Renal cortex interstitium (tissue), 11 donors: ENCODE data around the gene TRAFD1. TPM values are rescaled to one million over a fixed set of nuclear protein-coding genes. Genes with fewer than 3 reads are reported as not detected.
A peak's percentile ranks its signal among the peaks of the same experiment; 100 is the strongest.
"Not testable (repeated sequence)": the region's sequence is repeated elsewhere in the genome, so short reads cannot be mapped to it uniquely, and the experiment has no call there.

ENCODE experiments used
- DNase-seq, 11 donors: peaks; one replicate each; pipeline ENCODE4 v3.0.0-alpha.2; 2013; ENCODE audit warnings: low read depth in 9 of 11, low spot score in 4 of 11; ENCODE audit errors: extremely low read depth in 1 of 11
- polyA plus RNA-seq, 3 donors: library from polyadenylated mRNA; unstranded; fragments of 120-200 nt; gene quantifications; one replicate each; pipeline ENCODE4 v1.2.1, GENCODE V29; 2013; ENCODE audit not compliant: insufficient read length in 3 of 3

Gene TRAFD1
- polyA plus RNA-seq, 3 donors = 35.0 to 42.2 (median 39.0) TPM

DNA sequence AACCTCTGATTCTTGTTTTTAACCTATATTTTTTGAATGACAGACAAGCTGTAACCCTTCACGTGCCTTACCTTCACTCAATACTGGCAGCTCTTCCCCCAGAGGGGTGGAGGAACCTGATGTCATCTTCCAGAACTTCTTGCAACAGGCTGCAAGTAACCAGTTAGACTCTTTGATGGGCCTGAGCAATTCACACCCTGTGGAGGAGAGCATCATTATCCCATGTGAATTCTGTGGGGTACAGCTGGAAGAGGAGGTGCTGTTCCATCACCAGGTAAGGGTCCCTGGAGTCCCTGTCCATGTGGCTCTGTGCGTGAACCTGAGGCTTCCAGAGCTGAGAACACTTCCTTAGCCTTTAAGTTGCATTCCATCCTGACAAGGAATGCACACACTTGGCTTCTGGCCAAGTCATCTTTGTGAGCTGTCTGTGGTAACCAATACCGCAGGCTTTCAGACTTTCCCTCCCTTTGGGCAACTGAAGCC, 22.7 kb downstream of the TRAFD1 start:
- DNase-seq = no peak

DNA sequence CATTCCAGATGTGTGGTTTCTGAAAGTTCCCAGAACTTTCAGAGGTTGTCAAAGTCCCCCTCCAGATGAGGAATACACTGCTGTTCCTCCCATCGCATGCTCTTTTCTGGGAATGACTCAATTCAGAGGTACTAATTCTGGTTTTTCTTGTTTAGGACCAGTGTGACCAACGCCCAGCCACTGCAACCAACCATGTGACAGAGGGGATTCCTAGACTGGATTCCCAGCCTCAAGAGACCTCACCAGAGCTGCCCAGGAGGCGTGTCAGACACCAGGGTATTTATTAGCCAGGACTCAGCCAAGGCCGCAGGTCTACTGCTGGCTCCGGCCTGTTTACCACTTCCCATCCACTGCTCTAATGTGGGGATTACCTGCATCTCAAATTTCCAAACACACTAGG, 24.2 kb downstream of the TRAFD1 start:
- peak in 1 of 11 donors; percentile 55 for DNase-seq

DNA sequence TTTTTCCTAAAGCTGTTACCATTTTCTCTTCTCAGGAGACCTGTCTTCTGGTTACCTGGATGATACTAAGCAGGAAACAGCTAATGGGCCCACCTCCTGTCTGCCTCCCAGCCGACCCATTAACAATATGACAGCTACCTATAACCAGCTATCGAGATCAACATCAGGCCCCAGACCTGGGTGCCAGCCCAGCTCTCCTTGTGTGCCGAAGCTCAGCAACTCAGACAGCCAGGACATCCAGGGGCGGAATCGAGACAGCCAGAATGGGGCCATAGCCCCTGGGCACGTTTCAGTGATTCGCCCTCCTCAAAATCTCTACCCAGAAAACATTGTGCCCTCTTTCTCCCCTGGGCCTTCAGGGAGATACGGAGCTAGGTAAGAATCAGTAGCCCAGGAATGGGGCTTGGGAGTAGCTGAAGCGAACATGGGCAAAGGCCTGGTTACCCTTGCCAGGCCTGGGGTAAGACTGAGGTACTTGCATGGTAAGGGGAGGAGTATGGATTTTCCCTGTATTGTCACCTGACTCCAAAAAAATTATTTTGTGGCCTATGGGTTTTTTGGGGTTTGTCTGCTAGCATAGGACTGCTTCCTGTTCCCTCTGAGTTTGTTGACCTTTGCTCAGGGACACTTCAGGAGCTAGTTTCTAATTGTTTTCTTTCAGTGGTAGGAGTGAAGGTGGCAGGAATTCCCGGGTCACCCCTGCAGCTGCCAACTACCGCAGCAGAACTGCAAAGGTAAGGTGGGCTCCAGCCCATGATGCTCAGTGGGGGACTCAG, 26.6 kb downstream of the TRAFD1 start:
- no peak for DNase-seq

DNA sequence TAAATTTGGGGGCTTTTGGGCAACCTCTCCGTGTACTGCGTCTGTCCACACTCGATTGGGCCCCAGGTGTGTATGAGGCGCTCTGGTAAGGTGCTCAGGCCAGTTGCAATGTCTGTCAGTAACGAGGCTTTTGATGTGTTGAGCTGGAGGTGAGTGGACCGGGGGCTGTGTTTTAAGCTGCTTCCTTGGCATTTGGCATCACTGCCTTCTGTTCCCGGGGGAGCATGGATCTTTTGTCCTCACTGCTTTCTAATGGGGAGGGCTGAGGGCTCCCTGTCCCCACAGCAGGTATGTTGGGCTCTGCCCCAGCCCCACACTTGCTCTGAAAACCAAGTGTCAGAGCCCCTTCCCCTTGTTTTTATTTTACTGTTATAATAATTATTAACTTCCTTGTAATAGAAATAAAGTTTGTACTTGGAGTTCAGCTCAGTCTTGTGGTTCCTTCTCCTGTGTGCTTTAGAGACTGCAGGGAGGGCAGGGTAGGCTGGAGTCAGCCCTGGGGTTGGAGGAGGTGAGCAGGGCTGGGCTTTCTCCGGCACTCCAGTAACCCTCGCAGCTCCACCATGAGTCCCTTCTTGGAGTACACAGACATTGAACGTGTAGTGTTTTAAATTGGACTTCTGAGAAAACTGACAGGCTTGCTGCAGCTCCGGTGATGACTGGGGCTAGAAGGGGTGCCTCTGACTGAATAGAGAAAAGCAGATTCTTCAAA, 28.0 kb downstream of the TRAFD1 start:
- DNase-seq = no peak

DNA sequence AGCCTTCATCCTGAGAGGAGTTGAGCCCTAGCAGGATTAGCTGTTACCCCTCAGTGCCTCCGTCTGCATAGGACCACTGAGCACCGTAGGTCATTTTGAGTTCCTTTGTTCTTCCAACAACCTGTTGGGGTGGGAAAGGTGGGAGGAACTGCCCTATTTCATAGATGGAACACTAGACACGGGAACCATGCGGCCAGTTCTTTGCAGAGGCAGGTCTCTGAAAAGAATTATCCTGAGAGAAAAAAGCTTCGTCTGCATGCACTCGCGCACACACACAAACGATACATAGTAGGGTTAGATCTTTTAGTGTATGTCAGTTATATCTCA, 28.5 kb downstream of the TRAFD1 start:
- peak in 2 of 11 donors; percentile 25 to 30 for DNase-seq

DNA sequence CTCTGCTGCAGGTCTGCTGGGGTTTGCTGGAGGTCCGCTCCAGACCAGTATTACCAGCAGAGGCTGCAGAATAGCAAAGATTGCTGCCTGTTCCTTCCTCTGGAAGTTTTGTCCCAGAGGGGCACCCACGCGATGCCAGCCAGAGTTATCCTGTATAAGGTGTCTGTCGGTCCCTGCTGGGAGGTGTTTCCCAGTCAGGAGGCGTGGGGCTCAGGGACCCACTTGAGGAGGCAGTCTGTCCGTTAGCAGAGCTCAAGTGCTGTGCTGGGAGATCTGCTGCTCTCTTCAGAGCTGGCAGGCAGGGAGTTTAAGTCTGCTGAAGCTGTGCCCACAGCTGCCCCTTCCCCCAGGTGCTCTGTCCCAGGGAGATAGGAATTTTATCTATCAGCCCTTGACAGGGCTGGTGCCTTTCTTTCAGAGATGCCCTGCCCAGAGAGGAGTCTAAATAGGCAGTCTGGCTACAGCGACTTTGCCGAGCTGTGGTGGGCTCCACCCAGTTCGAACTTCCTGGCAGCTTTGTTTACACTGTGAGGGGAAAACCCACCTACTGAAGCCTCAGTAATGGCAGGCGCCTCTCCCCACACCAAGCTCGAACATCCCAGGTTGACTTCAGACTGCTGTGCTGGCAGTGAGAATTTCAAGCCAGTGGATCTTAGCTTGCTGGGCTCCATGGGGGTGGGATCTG, 33.2 kb downstream of the TRAFD1 start:
- not testable (repeated sequence) for DNase-seq

DNA sequence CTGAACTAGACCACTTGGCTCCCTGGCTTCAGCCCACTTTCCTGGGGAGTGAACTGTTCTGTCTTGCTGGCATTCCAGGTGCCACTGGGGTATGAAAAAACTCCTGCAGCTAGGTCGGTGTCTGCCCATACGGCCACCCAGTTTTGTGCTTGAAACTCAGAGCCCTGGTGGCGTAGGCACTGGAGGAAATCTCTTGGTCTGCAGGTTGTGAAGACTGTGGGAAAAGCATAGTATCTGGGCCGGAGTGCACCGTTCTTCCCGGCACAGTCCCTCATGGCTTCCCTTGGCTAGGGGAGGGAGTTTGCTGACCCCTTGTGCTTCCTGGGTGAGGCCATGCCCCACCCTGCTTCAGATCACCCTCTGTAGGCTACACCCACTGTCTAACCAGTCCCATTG, 33.8 kb downstream of the TRAFD1 start:
- no peak for DNase-seq

DNA sequence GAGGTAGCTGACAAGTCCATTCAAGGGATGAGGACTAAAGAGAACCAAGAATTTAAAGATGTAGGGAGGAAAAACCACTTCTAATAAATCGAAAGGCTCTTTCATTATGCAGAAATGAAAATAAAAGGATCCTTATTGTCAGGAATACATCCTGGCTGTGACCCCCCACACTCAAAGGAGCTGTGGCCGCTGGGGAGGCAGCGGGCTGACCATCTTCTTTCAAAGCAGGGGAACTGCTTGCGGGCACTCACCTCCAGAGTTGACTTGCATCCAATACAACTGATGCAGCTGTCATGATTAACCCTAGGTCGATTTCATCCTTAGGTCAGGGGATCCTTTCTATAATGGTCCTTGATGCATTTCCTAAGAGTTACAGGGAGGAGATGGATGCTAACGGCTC, 35.3 kb downstream of the TRAFD1 start:
- DNase-seq = no peak

DNA sequence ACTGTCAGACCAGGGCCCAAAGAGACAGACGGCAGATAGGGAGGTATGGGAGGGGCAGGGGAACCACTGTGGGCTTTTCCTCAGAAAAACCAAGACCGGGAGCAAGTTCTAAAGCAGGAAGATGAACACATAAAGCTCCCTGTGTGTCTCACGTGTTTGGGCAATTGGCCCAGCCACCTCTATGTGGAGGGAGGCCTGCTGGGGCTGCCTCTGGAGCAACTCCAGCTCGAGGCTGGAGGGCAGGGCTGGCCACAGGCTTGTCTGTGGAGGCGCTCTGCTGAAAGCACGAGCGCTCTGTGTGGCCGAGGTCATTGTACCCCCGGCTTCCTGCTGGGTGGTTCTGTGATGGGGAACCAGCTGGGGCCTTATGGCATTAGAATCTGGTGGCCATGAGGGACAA, 36.4 kb downstream of the TRAFD1 start:
- no peak for DNase-seq

DNA sequence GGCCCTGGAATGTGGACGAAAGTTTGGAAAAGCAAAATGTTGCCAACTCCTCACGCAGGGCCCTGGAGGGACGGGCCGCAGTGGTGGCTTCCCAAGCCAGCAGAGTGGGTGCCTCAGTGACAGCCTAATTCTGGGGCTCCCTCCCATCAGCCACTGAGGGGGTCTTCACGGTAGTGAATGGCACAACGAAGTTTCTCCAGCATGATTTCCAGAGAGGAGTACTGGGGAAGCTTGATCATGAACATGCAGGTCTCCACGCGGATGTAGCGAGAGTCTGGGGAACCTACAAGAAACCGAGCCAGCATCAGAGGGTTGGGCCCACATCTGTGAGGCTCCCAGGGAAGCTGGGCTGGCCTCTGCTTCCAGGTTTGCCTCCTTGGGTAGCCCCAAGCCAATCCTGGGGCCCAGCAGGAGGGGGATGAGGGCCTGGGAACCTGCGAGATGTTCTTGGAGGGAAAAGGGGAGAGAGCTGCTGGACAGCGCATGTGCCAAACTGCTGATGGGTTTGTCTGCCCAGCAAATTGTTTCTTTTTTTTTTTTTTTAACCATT, 37.0 kb downstream of the TRAFD1 start:
- DNase-seq = no peak

DNA sequence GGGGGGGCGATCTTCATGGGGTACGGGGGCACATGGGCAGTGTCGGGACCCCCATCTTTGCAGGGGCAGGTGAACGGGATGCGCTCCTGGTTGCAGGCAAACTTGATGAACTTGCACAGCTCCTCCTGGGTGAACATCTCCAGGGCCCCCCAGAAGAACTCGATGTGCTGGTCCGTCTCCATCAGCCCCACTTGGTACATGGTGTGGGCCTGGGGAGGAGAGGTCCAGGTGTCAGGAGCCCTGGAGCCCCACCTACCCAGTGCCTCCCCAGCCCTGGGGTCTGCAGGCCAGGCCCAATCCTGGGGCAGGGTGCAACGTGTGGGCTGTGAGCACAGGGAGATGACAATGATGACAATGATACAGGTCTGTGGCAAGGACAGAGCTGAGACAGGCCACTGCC, 37.7 kb downstream of the TRAFD1 start:
- no peak for DNase-seq

DNA sequence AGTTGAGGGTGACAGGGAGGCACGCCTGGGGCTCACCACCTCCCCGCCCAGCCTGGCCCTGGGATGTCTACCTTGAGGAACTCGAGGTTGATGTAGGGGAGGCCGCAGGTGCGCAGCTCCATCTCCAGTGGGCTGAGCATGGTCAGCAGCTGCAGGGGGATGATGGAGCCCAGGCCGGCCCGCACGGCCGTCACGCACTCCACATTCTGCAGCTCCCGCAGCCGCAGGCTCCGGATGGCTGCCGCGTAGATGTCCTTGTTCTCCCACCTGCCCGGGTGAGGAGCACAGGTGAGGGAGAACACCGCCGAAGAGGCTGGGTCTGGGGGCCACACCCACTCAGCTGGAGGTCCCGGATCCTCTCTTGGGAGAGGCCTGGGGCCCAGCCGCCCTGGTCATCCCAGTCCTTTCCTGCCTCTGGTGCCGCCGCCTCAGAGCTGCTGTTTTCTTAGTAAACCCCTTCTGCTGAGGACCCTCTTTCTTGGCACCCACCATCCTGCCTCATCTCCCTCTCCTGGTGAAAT, 38.2 kb downstream of the TRAFD1 start:
- no peak for DNase-seq

DNA sequence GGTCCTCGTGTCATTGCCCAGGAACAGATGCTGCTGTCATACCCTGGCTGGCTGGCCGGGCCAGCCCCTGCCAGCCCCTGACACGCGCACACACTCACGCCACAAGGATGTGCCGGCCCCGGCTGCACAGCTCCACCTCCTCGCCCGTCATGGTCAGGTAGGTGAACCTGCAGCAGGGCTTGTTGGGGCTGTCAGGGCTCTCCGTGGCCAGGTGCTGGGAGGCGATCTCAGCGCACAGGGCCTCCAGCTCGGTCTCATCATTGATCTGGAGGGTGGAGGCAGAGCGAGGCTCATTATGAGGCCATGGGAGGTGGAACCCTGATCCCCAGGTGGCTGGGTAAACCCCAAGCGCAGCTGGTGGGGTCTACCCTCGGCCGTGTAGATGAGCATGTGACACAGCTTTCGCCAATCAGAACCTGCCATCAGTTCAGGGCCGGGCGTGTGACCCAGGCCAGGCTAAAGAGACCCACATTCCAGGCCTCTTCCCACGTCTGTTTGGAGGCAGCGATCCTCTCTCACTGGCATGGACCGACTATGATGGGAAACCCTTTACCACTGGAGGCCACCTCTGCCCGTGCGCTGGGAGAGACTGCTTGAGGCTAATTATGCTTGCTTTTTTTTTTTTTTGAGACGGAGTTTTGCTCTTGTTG, 38.8 kb downstream of the TRAFD1 start:
- DNase-seq = no peak

DNA sequence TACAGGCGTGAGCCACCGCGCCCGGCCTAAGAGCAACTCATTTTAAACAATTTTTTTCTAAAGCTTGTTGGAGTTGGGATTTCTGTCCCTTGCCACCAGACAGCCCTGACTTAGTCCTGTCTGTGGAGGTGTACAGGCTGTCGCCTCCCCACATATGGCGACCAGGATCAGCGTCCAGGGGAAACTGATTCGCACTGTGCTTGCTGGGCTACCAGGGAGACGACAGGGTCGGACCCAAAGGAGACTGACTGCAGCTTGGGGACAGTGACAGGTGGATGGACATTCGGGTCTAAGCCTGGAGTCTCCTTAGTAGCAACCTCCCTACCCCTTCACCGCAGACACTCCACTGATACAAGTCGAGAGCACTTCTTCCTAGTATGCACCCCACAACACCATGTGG, 40.3 kb downstream of the TRAFD1 start:
- no peak for DNase-seq

DNA sequence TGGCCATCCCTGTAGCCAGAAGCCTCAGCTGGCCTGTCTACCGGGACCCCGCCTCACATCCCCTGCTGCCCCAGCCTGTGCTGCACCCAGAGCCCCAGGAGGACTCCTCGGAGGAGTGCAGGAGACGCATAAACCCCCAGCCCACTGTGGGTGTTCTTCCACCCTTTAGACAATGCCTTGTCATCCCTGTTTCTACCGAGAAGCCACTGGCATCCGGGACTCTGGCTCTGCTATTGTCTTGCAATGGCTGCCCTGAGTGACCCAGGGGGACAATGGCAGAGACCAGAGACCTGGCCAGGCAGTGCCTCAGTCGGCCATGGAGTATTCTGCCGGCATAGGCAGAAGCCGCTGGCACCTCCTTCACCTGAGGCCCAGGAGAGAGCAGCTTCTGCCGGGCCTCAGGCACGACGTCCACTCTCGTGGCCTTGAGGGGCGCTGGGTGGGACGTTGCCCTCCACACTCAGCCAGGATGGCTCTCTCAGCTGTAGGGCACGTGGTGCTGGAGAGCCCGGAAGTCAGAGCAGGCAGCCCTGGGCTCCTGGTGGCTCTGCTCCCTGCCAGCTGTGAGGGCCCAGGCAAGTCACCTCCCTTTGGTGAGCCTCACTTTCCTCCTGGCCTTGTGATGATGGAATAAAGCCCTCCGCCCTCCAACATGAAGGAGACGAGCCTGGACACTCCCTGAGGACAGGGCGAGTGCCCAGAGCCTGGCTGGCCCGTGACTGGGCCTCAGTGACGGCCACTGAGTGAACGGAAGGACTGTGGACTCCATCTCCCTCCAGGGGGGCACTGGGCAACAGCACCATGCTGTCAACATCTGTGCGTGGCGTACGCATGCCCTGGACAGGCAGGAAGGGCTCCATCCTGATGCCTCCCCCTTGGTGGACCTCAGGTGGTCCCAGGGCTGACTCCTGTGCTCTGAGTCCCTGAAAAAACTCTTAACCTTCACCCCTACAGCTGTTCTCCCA, 41.0 kb downstream of the TRAFD1 start:
- DNase-seq = no peak

DNA sequence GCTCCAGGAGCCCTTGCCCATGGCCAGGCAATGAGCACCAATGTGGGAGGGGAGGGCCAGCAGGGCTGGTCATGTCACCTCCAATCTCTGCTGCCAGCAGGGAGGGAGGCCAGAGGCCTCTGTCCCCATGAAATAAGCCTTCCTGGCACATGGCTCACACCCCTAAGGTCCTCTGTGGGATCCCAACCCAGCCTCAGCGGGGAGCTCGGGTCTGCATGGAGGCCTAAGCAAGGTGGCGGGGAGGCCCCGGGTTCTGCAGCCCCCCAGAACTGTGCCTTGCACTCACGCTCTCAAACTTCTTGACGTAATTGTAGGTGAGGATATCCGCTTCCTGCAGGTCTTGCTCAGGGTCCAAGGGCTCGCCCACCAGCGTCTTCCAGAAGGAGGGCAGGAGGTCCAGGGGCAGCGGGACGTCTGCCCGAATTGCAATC, 41.7 kb downstream of the TRAFD1 start:
- DNase-seq = no peak

DNA sequence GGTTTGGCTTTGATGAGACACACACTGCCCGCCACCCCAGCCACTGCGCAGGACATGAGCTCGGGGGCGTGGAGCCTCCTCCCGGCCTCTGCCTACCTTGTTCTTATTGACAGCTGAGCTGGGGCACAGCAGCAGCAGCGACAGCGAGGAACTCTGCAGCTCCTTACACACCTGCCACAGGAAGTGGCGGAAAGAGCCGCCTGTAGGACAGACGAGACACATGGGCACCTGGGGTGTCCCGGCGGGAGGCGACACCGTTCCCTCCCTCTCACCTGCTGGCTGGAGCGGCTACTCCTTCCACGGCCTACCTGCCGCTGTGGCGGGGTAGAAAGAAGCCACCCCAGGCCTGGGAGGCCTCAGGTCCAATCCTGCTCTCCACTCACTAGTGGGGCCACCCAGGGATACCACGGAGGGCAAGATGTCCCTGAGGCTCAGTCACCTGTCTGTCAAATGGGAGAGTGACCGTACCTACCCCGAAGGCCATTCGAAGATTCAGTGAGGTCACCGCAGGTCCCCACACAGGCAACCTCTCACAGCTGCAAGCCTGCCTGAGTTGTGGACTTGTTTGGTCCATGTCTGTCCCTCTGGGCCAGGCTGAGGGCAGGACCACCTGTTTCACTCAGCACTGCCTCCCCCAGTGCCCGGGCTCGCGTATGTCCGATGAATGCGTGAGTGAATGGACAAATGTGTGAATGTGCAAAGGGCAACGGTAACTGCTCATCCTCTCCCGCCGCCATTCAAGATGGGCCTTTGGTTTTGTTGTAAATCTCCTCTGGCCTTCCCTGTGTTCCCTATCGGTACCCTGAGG, 42.6 kb downstream of the TRAFD1 start:
- DNase-seq = no peak
